Lower leg skin (tissue), 4 donors: Measurements from ENCODE around the gene CPVL. TPM values are rescaled to one million over a fixed set of nuclear protein-coding genes. Genes with fewer than 3 reads are reported as not detected.

Experiments used
- DNase-seq, 2 donors: peaks; one replicate each; pipeline ENCODE4 v3.0.0-alpha.2; 2019; ENCODE audit warnings: low spot score in 2 of 2
- H3K4me3 ChIP-seq: fragments of 200-600 bp; sonication (generic); 2 replicates; pipeline ENCODE4 v1.5.1; 2017; ENCODE audit warnings: mild to moderate bottlenecking, low read depth; ENCODE audit not compliant: poor library complexity, severe bottlenecking
- POLR2A ChIP-seq, 2 donors: fragments of 450-650 bp; IDR thresholded peaks; one replicate each; pipeline ENCODE4 v1.6.1; 2016 to 2017; ENCODE audit warnings: antibody characterized with exemption in 2 of 2, mild to moderate bottlenecking in 1 of 2, moderate library complexity in 1 of 2
- WGBS, 2 donors: methylation state at CpG; one replicate each; pipeline ENCODE4 v1.1.5; 2018; 5-methylcytosine and 5-hydroxymethylcytosine counted together
- intact Hi-C: fragments of 100-400 bp; cut with DNase I; formaldehyde crosslinking; loops from one replicate; pipeline ENCODE4 v1.15.0; 2023; ENCODE audit warnings: low total_unique reads
- total RNA-seq, 4 donors: library from RNA; depleted of rRNA; stranded (reverse); fragments of >200 nt; gene quantifications; one replicate each; pipeline ENCODE4 v1.1.0, GENCODE V29; 2016
- TF ChIP-seq, protein P1 (sequence below), 3 donors: fragments of 450-650 bp; IDR thresholded peaks; one replicate each; pipeline ENCODE4 v1.5.1; 2016; ENCODE audit warnings: antibody characterized with exemption in 3 of 3, mild to moderate bottlenecking in 3 of 3, moderate library complexity in 2 of 3

CPVL gene
- total RNA-seq, 4 donors from 2014 or later: 8.8 to 17.5 (median 12.6) TPM

DNA sequence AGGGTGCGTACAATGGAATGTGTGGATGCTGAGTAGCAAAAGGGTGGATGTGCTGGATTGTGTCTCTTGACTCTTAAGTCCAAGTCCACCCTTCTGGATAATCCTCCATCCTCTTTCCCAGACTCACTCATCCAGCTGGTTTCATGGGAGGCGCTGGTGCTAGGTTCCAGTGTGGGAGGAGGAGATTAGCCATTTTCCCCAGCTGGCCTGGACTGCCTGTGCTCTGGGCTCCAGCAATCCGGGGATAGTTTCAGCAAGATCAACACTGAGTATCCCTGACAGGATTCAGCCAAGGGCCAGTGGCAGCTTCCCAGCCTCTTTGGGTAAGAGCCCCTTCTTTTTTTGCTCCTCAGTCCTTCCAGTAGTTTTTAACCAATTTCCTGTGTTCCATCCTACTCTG, 166.6 kb downstream of the CPVL start:
- intact Hi-C loops: no loop called here
- DNase-seq: no peak
- no peak for TF ChIP-seq POLR2A (IDR thresholded peaks at IDR 0.05)
- TF ChIP-seq, protein P1, sequence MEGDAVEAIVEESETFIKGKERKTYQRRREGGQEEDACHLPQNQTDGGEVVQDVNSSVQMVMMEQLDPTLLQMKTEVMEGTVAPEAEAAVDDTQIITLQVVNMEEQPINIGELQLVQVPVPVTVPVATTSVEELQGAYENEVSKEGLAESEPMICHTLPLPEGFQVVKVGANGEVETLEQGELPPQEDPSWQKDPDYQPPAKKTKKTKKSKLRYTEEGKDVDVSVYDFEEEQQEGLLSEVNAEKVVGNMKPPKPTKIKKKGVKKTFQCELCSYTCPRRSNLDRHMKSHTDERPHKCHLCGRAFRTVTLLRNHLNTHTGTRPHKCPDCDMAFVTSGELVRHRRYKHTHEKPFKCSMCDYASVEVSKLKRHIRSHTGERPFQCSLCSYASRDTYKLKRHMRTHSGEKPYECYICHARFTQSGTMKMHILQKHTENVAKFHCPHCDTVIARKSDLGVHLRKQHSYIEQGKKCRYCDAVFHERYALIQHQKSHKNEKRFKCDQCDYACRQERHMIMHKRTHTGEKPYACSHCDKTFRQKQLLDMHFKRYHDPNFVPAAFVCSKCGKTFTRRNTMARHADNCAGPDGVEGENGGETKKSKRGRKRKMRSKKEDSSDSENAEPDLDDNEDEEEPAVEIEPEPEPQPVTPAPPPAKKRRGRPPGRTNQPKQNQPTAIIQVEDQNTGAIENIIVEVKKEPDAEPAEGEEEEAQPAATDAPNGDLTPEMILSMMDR (IDR thresholded peaks at IDR 0.05): no peak
- no peak overlapping the region for H3K4me3 ChIP-seq
- 77 to 78% methylated on average over 3 of the region's 3 CpGs for WGBS, 2 donors

DNA sequence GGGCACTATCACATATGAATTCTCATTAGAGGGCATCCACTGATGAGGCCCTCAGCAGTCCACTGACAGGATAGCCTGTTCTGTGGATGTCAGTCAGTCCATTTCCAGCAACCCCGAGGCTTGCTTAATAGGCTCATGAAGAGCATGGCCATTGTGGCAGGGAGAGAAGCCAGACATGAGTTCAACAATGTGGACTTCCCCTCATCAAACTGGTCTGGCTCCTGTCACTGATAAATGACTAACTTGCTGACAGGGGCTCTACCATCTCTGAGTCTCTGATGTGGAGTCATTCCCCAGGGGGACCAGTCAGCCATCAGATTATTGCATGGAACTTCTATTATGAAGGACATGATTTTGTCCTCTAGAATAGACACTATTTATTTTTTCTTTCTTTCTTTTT, 168.5 kb downstream of the CPVL start:
- TF ChIP-seq, protein P1 (IDR thresholded peaks at IDR 0.05): no peak
- no peak for TF ChIP-seq POLR2A (IDR thresholded peaks at IDR 0.05)
- 21 to 53% methylated on average over 1 of the region's 1 CpG for WGBS, 2 donors
- DNase-seq: no peak
- no peak overlapping the region for H3K4me3 ChIP-seq
- intact Hi-C loops: no loop called here

DNA sequence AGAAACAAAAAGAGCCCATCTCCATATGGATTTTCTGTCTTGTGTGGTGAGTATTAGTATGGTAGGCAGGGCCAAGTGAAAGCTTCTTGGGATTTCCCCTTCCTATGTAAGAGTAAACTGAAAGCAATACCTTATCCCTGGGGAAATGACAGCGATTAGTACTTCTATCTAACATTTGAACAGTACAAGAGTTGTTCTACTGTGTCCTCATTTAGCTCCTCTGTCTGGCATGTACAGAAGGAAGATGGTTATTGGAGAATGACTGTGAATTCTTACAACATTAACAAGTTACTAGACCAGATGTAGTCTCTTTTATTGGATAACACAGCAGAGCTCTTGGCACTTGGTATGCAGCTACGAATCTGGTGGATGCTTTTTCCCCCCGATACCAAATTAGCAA, 170.3 kb downstream of the CPVL start:
- DNase-seq: no peak
- 53 to 55% methylated on average over 3 of the region's 3 CpGs for WGBS, 2 donors
- no peak for TF ChIP-seq POLR2A (IDR thresholded peaks at IDR 0.05)
- TF ChIP-seq, protein P1 (IDR thresholded peaks at IDR 0.05): no peak
- intact Hi-C loops: no loop called here
- H3K4me3 ChIP-seq: no peak overlapping the region

DNA sequence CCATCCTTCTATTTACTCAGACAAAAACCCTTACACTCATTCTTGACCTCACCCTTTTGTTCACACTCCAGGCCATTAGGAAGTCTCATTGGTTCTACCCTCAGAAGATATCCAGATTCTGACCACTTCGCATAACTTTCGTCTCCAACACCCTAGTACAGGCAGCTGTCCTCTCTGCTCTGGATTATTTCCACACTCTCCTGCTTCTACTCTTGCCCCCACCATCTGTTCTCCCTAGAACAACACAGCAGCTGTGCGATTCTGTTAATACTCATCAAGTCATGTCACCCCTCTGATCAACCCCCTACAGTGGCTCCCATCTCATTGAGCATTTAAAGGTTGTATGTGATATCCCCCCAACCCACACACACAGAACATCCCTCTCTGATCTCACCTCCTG, 172.7 kb downstream of the CPVL start:
- intact Hi-C loops: no loop called here
- WGBS, 2 donors: 97 to 98% methylated on average over 3 of the region's 3 CpGs
- no peak overlapping the region for H3K4me3 ChIP-seq
- TF ChIP-seq POLR2A (IDR thresholded peaks at IDR 0.05): no peak
- TF ChIP-seq, protein P1 (IDR thresholded peaks at IDR 0.05): no peak
- no peak for DNase-seq

DNA sequence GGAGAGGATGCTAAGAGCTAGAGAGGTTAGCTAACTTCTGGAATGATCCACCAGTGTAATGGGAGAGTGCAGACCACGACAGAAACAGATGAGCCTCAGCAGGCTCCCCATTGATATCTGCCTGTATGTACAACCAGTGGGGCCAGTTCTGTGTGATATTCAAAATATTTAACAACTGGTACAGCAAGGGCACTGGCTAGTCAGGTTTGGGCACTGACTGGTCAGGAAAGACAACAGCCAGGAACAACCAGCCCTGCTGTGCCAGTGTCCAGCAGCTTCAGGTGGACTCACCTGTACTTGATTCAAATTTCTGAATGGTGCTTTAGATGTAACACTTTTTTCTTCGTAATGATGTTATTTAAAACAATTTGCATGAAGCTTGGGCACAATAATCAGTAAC, 182.3 kb downstream of the CPVL start:
- intact Hi-C loops: no loop called here
- TF ChIP-seq POLR2A (IDR thresholded peaks at IDR 0.05): no peak
- TF ChIP-seq, protein P1 (IDR thresholded peaks at IDR 0.05): no peak
- no peak for DNase-seq
- no peak overlapping the region for H3K4me3 ChIP-seq
- WGBS, 2 donors: 73% methylated on average over 2 of the region's 2 CpGs

DNA sequence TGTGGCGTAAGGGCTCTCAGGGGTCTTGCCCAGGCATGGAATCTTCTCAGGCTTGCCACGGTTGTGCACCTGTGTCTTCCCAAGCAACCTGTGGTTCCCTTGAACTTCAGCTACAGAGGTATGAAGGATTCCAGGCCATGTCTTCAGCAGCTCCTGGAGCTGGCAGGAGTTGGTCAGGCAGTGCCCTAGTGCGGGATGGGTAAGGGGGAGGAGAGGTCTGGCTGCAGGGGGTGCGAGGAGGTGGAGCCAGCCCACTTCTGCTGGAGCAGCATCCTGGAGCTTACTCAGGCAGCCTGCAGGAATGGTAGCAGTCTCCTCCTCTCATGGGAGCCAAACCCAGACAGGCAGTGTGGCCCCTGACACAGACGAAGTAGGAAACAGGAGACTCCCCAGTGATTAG, 184.4 kb downstream of the CPVL start:
- no peak overlapping the region for H3K4me3 ChIP-seq

More for the DNA sequence above, 184.4 kb downstream of the CPVL start:
- DNase-seq: no peak
- TF ChIP-seq, protein P1 (IDR thresholded peaks at IDR 0.05): no peak
- TF ChIP-seq POLR2A (IDR thresholded peaks at IDR 0.05): no peak
- intact Hi-C loops: no loop called here
- WGBS, 2 donors: 76% methylated on average over 5 of the region's 5 CpGs
